Measurements from ENCODE around the gene SOWAHD.
"Not testable (repeated sequence)": the region's sequence is repeated elsewhere in the genome, so short reads cannot be mapped to it uniquely, and the experiment has no call there.

The SOWAHD gene

DNA sequence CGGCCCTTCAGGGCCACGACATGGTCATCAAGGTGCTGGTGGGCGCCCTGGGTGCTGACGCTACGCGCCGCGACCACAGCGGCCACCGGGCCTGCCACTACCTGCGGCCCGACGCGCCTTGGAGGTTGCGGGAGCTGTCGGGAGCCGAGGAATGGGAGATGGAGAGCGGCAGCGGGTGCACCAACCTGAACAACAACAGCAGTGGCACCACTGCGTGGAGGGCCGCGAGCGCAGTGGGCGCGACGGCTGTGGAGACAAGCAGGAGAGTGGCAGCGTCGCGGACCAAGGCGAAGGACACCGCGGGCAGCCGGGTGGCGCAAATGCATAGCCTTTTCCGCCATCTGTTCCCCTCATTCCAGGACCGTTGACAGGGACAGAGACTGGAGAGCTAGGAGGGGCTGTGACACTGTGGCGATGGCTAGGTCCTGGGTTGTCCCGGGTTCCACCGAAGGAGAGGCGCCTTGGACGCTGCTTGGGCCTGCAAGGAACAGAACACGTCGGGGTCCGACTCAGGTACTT, 919 bp downstream of the SOWAHD start:
- DNase-seq = no peak

- no peak for DNase-seq
Measured at GRCh38 chrX:119760026-119760877, 1.9 kb downstream of the SOWAHD start.

DNA sequence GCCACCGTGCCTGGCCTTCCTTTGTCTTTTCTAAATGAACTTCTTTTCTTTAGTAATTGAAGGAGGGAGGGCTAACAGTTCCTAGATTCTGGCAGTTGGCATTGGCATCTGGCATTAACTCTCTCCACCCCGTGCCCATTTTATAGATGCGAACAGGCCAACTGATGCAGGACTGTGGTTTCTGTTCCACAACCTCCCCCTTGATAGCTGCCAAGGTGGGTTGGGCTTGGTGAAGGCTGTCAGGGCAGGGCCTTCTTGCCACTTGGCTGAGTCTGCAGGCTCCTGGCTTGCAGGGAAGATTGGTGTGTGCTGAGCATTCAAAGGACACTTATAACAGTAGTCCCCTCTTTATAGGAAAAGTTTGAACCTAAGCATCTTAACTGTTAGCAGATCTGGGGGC, 4.3 kb downstream of the SOWAHD start:
- DNase-seq = no peak

- DNase-seq = no peak
Measured at GRCh38 chrX:119763181-119763580, 4.8 kb downstream of the SOWAHD start.

DNA sequence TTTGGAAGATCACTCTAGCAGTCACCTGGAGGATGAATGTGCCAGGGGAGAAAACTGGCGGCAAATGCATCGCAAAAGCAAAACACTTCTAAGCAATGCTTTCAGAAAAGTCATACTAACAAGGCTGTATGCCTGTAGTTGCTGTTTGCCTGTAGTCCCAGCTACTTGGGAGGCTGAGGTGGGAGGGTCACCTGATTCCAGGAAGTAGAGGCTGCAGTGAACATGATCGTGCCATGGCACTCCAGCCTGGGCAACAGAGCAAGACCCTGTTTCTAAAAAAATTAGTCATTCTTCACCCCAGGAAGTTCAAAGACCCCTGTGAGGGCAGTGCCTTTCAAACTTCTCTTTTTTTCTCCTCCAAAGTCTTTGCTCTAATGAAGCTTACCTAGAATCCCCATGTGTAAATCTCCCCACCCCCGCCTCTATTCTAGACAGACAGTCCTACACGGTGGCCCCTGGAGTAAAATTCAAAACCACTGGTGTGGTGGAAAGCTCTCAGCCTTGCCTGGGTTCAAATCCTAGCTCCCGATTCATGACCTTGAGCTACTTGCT, 5.5 kb downstream of the SOWAHD start:
- no peak for DNase-seq

DNA sequence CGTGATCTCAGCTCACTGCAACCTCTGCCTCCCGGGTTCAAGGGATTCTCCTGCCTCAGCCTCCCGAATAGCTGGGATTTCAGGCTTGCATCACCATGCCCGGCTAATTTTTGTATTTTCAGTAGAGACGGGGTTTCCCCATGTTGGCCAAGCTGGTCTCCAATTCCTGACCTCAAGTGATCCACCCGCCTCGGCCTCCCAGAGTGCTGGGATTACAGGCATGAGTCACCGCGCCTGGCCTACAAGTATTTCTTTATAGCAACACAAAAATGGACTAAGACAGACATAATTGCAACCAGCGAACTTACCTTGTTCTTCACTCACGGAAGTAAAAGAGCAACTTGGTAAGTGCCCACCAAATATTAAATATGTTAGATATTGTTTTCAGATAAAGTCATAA, 10.0 kb downstream of the SOWAHD start:
- not testable (repeated sequence) for DNase-seq

DNA sequence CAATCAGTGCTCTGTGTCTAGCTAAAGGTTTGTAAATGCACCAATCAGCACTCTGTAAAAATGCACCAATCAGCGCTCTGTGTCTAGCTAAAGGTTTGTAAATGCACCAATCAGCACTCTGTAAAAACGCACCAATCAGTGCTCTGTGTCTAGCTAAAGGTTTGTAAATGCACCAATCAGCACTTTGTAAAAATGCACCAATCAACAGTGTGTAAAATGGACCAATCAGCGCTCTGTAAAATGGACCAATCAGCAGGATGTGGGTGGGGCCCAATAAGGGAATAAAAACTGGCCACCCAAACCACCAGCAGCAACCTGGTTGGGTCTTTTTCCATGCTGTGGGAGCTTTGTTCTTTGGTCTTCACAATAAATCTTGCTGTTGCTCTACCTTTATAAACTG, 11.0 kb downstream of the SOWAHD start:
- DNase-seq = not testable (repeated sequence)

DNA sequence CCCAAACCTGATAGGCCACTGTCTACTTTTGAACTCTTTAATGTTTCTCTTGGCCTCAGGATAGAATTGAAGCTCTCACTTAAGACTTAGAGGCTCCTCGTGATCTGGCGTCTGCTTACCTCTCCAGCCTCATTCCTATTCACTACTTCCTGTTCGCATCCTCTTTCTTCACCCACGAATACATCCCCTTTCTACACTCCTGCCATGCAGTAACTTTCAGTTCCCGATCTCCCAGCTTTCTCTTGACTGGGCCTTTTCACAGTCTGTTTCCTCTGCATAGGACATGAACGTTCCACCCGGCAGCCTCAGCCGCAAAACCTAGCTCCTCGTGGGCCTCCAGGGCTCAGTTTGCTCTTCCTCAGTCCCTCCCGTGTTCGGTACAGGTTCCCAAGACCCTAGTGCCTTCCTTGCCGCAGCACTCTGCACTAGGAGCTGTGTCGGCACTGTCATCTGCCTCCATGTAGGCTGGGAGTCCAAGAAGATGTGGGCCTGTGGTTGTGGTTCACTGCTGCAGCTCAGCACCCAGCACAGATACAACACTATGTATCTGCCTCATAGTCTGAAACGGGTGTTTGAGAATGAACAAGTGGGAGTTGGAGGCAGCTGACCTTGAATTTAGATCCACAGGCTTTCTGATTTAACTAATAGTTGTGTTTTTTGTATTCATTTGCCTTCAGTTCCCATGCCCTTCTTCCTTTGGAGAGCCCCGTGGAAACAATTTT, 17.3 kb downstream of the SOWAHD start:
- no peak for DNase-seq

- no peak for DNase-seq
Measured at GRCh38 chrX:119778829-119779228, 20.4 kb downstream of the SOWAHD start.

DNA sequence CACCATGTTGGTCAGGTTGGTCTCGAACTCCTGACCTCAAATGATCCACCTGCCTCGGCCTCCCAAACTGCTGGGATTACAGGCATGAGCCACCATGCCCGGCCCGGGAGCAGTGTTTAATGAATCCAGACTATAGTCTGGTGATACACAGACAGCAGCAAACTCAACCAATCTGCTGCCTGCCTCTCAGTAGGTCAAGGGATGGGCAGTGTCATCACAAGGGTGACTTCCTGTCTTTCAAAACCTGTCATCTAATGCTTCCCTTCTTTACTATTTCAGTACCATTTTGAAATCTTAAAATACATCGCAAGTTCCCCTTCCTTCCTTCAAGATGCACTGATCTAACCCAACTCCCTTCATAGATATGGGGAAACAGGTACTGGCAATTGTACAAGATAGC, 24.6 kb downstream of the SOWAHD start:
- DNase-seq = no peak

- DNase-seq = peak; percentile 27
Measured at GRCh38 chrX:119784747-119785446, 26.5 kb downstream of the SOWAHD start.

DNA sequence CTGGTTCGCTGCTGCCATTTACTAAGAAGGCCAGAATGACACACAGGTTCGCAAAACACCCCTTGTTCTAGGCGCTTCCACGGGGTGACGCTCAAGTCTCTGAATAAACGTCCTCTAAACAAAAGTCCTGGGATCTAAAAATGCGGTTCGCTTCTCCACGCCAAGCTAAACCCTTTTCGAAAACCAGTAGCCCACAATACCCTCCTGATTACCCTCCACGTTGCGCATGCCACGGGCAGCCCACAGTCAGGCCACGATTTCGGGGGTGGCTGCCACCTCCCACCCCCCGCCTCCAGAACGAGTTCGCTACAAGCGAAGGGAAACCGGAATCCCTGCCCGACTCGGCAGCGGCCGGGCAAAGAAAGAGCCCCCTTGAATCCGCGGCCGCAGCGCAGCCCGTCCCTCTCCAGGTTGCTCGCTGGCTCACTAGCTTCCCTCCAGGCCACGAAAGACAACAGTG, 32.6 kb downstream of the SOWAHD start:
- DNase-seq = peak; percentile 9

DNA sequence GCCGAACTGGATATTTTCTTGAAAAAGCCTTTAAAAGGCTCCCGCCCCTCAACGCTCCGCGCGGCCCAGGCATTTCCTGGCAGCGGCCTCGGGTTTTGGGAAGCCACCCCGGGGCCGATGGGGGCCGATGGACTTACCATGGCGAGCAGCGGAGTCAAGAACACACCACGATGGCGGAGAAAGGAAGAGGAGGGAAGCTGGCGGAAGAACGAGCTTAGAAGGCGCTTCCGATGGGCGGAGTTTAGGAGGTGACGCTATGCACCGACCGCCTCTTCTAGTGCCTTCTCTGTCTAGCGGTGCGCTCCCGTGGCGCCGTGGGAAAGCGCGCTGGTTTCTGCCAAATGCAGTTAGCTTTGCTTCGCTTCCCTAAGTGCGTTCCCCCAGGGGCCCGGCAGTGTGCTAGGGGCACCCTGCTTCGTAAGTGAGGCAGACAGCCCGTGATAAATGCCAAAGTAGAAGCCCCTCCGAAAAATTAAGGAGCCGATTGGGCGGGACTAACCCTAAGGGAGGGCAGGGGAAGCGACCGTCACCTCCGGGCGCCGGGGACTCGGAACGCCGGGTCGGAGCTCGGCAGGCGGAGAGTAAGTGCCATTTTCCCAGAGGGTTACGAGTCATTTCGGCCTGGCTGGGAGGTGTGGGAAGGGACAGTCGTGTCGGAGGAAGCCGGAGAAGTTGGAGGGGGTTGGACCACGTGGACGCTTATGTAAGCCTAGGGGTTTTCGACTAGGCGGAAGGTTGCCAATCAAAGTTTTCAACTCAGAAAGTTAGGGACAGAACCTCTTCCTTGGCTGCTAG, 33.2 kb downstream of the SOWAHD start, which contains the start of gene RPL39:
Gene RPL39, minus strand, starts transcription at position 194 of the 795 bp plus-strand sequence. Its CDS starts 54 bp downstream, at position 140.
- peak; percentile 85 for DNase-seq

DNA sequence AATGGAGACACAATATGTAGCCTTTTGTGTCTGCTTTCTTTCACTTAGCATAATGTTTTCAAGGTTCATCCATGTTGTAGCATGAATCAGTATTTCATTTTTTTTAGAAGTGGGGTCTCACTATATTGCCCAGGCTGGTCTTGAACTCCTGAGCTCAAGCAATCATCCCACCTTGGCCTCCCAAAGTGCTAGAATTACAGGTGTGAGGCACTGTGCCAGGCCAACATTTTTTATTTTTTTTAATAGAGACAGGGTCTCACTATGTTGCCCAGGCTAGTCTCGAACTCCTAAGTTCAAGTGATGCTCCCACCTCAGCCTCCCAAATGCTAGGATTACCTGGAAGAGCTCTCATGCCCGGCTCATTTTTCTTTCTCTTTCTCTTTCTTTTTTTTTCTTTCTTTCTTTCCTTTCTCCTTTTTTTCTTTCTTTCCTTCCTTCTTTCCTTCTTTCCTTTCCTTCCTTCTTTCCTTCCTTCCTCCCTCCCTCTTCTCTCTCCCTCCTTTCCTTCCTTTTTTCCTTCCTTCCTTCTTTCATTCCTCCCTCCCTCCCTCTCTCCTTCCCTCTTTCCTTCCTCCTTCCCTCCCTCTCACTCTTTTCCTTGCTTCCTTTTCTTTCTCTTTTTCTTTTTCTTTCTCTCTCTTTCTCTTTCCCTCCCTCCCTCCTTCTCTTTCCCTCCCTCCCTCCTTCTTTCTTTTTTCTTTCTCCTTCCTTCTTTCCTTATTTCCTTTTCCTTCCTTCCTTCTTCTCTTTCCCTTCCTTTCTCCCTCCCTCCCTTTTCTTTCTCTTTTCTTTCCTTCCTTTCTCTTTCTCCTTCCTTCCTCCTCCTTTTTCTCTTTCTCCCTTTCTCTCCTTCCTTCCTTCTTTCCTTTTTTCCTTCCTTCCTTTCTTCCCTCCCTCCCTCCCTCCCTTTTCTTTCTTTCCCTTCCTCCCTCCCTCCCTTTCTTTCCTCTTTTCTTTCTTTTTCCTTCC, 43.1 kb downstream of the SOWAHD start:
- no peak for DNase-seq

- DNase-seq = no peak
Measured at GRCh38 chrX:119802546-119802945, 44.2 kb downstream of the SOWAHD start.

DNA sequence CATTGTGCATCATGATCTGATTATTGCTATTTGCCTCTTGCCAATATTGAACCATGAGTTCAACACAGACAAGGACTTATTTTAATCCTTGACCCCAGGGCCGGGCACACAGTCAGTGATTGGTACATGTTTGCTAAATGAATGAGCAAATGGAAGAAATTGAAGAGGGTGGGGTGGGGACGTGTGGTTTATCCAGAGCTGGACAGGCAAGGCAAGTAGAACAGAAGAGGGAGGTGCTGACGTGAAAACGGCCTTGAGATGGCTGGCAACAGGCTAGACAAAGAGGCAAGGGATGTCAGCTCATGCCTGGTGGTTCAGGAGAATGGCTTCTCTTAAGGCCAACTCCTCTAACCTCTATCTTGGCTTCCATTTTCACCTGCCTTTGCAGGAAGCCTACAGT, 50.1 kb downstream of the SOWAHD start:
- DNase-seq = not testable (repeated sequence)

GRCh38 chrX:119809185-119809666, 50.8 kb downstream of the SOWAHD start:
- no peak for DNase-seq
